HEK293 (cell line): ENCODE data around the gene NINJ1.

Experiments
- CTCF ChIA-PET: fragments of 350-600 bp; formaldehyde crosslinking; extraction: SDS; loops from one replicate; lab custom pipeline; 2021; ENCODE audit warnings: antibody characterized with exemption; lab: Yijun Ruan, JAX
- POLR2A ChIA-PET: fragments of 300-600 bp; formaldehyde crosslinking; extraction: SDS; loops from one replicate; lab custom pipeline; 2020; ENCODE audit warnings: antibody characterized with exemption, inconsistent platforms; lab: Yijun Ruan, JAX
- H3K27ac ChIP-seq: fragments of 200-500 bp; sonication (Bioruptor generic); 2 replicates; pipeline ENCODE4 v1.5.1; 2014; ENCODE audit warnings: low read depth, low read length, control low read depth, inconsistent platforms; ENCODE audit errors: extremely low read depth
- H3K36me3 ChIP-seq, 2 experiments: fragments of 200-500 bp in 1 of 2; sonication (Bioruptor generic) in 1 of 2; 1 replicate in 1 of 2; 2 replicates in 1 of 2; pipeline ENCODE4 v1.5.1; 2014 to 2017; ENCODE audit warnings: inconsistent platforms in 2 of 2, low read length in 2 of 2; ENCODE audit not compliant: control insufficient read depth in 2 of 2, insufficient read depth in 1 of 2
- H3K4me1 ChIP-seq: fragments of 200-500 bp; sonication (Bioruptor generic); 2 replicates; pipeline ENCODE4 v1.5.1; 2014; ENCODE audit warnings: mild to moderate bottlenecking, low read length, inconsistent platforms; ENCODE audit not compliant: control insufficient read depth, insufficient read depth
- H3K4me3 ChIP-seq: 2 replicates; pipeline ENCODE4 v1.5.1; 2011; ENCODE audit warnings: low read depth, mild to moderate bottlenecking, control low read depth, low read length, moderate library complexity
- H3K9me3 ChIP-seq: fragments of 200-500 bp; sonication (Bioruptor generic); 2 replicates; pipeline ENCODE4 v1.5.1; 2014; ENCODE audit warnings: low read depth, low read length, inconsistent platforms; ENCODE audit not compliant: control insufficient read depth, insufficient read depth
- BCL11B ChIP-seq: fragments of 450-650 bp; formaldehyde crosslinking; IDR thresholded peaks from 2 replicates; pipeline ENCODE4 v1.5.1; 2016; ENCODE audit warnings: low read depth, missing biosample characterization, missing genetic modification characterization
- ELK4 ChIP-seq: IDR thresholded peaks from 2 replicates; pipeline ENCODE4 v1.6.1; 2011; ENCODE audit warnings: mild to moderate bottlenecking, low read depth, low read length, borderline replicate concordance
- MZF1 ChIP-seq: fragments of 450-650 bp; formaldehyde crosslinking; IDR thresholded peaks from 2 replicates; pipeline ENCODE4 v1.5.1; 2017; ENCODE audit warnings: missing biosample characterization, missing genetic modification characterization, borderline replicate concordance
- SP2 ChIP-seq: fragments of 450-650 bp; formaldehyde crosslinking; IDR thresholded peaks from 2 replicates; pipeline ENCODE4 v1.5.1; 2016; ENCODE audit warnings: missing biosample characterization, missing genetic modification characterization
- SP3 ChIP-seq: fragments of 450-650 bp; formaldehyde crosslinking; IDR thresholded peaks from 2 replicates; pipeline ENCODE4 v1.5.1; 2016; ENCODE audit warnings: missing biosample characterization, missing genetic modification characterization
- ZBTB10 ChIP-seq: fragments of 450-650 bp; formaldehyde crosslinking; IDR thresholded peaks from 2 replicates; pipeline ENCODE4 v1.5.1; 2016; ENCODE audit warnings: missing biosample characterization, missing genetic modification characterization
- ZBTB8A ChIP-seq: fragments of 450-650 bp; formaldehyde crosslinking; IDR thresholded peaks from 2 replicates; pipeline ENCODE4 v1.5.1; 2016; ENCODE audit warnings: missing biosample characterization, missing genetic modification characterization
- ZFP3 ChIP-seq: fragments of 450-650 bp; formaldehyde crosslinking; IDR thresholded peaks from 2 replicates; pipeline ENCODE4 v1.5.1; 2016; ENCODE audit warnings: low read depth, missing biosample characterization, missing genetic modification characterization
- ZFP37 ChIP-seq: fragments of 450-650 bp; formaldehyde crosslinking; IDR thresholded peaks from 2 replicates; pipeline ENCODE4 v1.5.1; 2016; ENCODE audit warnings: missing biosample characterization, missing genetic modification characterization
- ZFP69B ChIP-seq: fragments of 450-650 bp; formaldehyde crosslinking; IDR thresholded peaks from 2 replicates; pipeline ENCODE4 v1.5.1; 2016; ENCODE audit warnings: missing biosample characterization, missing genetic modification characterization
- ZNF223 ChIP-seq: fragments of 450-650 bp; formaldehyde crosslinking; IDR thresholded peaks from 2 replicates; pipeline ENCODE4 v1.5.1; 2016; ENCODE audit warnings: missing biosample characterization, missing genetic modification characterization
- ZNF266 ChIP-seq: fragments of 450-650 bp; formaldehyde crosslinking; IDR thresholded peaks from 2 replicates; pipeline ENCODE4 v1.5.1; 2016; ENCODE audit warnings: missing biosample characterization, missing genetic modification characterization, low read depth
- ZNF280C ChIP-seq: fragments of 450-650 bp; formaldehyde crosslinking; IDR thresholded peaks from 2 replicates; pipeline ENCODE4 v1.5.1; 2016; ENCODE audit warnings: missing biosample characterization, missing genetic modification characterization
- ZNF302 ChIP-seq: fragments of 450-650 bp; formaldehyde crosslinking; IDR thresholded peaks from 2 replicates; pipeline ENCODE4 v1.5.1; 2016; ENCODE audit warnings: missing biosample characterization, missing genetic modification characterization, low read depth
- ZNF48 ChIP-seq: fragments of 450-650 bp; formaldehyde crosslinking; IDR thresholded peaks from 2 replicates; pipeline ENCODE4 v1.5.1; 2016; ENCODE audit warnings: missing biosample characterization, missing genetic modification characterization
- ZNF626 ChIP-seq: fragments of 450-650 bp; sonication (Bioruptor Pico); formaldehyde crosslinking; IDR thresholded peaks from 2 replicates; pipeline ENCODE4 v1.5.1; 2018; ENCODE audit warnings: missing biosample characterization, missing genetic modification characterization, inconsistent platforms
- ZNF629 ChIP-seq: fragments of 450-650 bp; formaldehyde crosslinking; IDR thresholded peaks from 2 replicates; pipeline ENCODE4 v1.5.1; 2017; ENCODE audit warnings: missing biosample characterization, missing genetic modification characterization
- ZNF654 ChIP-seq: fragments of 450-650 bp; formaldehyde crosslinking; IDR thresholded peaks from 2 replicates; pipeline ENCODE4 v1.5.1; 2016; ENCODE audit warnings: low read depth, missing biosample characterization, missing genetic modification characterization
- ZNF664 ChIP-seq: fragments of 450-650 bp; formaldehyde crosslinking; IDR thresholded peaks from 2 replicates; pipeline ENCODE4 v1.5.1; 2016; ENCODE audit warnings: missing biosample characterization, missing genetic modification characterization
- ZNF670 ChIP-seq: fragments of 450-650 bp; formaldehyde crosslinking; IDR thresholded peaks from 2 replicates; pipeline ENCODE4 v1.5.1; 2016; ENCODE audit warnings: missing biosample characterization, missing genetic modification characterization, low read depth
- ZNF692 ChIP-seq: fragments of 450-650 bp; formaldehyde crosslinking; IDR thresholded peaks from 2 replicates; pipeline ENCODE4 v1.5.1; 2016; ENCODE audit warnings: missing biosample characterization, missing genetic modification characterization
- ZNF704 ChIP-seq: fragments of 450-650 bp; formaldehyde crosslinking; IDR thresholded peaks from 2 replicates; pipeline ENCODE4 v1.5.1; 2016; ENCODE audit warnings: missing biosample characterization, missing genetic modification characterization
- ZNF707 ChIP-seq: fragments of 450-650 bp; formaldehyde crosslinking; IDR thresholded peaks from 2 replicates; pipeline ENCODE4 v1.5.1; 2016; ENCODE audit warnings: missing biosample characterization, missing genetic modification characterization
- ZNF768 ChIP-seq: fragments of 450-650 bp; formaldehyde crosslinking; IDR thresholded peaks from 2 replicates; pipeline ENCODE4 v1.5.1; 2018; ENCODE audit warnings: missing biosample characterization, mild to moderate bottlenecking, missing genetic modification characterization
- ZNF776 ChIP-seq: fragments of 450-650 bp; formaldehyde crosslinking; IDR thresholded peaks from 2 replicates; pipeline ENCODE4 v1.5.0; 2017; ENCODE audit warnings: missing biosample characterization, missing genetic modification characterization, borderline replicate concordance
- ZSCAN23 ChIP-seq: fragments of 450-650 bp; formaldehyde crosslinking; IDR thresholded peaks from 2 replicates; pipeline ENCODE4 v1.5.1; 2016; ENCODE audit warnings: missing biosample characterization, missing genetic modification characterization

The NINJ1 gene

GRCh38 chr9:93107151-93107824, 26.8 kb downstream of the NINJ1 start:
- POLR2A ChIA-PET: interaction anchor here (1.7 kb wide), 1 partner anchor 11 kb away, joined by 4 read pairs; the partner anchor contains the start of gene CARD19
- no peak overlapping the region for H3K4me3 ChIP-seq
- peaks cover 0 to 19% of the 10 kb centered on the region in 2 experiments; a peak in 2 of 3 replicates for H3K36me3 ChIP-seq
- TF ChIP-seq ZBTB10 (tag by site-specific recombination): no peak
- TF ChIP-seq ZNF776 (tag by site-specific recombination): no peak
- no peak for TF ChIP-seq ZNF692 (tag by site-specific recombination)
- no peak for TF ChIP-seq ZNF302
- TF ChIP-seq SP2 (tag by site-specific recombination): no peak
- TF ChIP-seq ZFP3 (tag by site-specific recombination): no peak
- TF ChIP-seq ZSCAN23: no peak
- TF ChIP-seq ZBTB8A: no peak
- no peak for TF ChIP-seq ZNF707 (tag by site-specific recombination)
- TF ChIP-seq ZNF629 (tag by site-specific recombination): no peak
- TF ChIP-seq ZNF223 (tag by site-specific recombination): no peak
- no peak for TF ChIP-seq ZNF280C (tag by site-specific recombination)
- no peak for TF ChIP-seq MZF1 (tag by site-specific recombination)
- TF ChIP-seq ZNF768 (tag by site-specific recombination): no peak
- no peak for TF ChIP-seq ZFP69B (tag by site-specific recombination)
- TF ChIP-seq SP3 (tag by site-specific recombination): no peak
- TF ChIP-seq ZNF664 (tag by site-specific recombination): no peak
- no peak for TF ChIP-seq ZNF626
- TF ChIP-seq, all 188 proteins: peak for 0
- CTCF ChIA-PET: interaction anchor here (0.6 to 2.3 kb wide), 18 partner anchors 9 to 315 kb away, joined by 3 to 12 read pairs (median 3); no protein-coding TSS in a partner anchor
- Histone ChIP-seq H3K9me3 (no peaks in the 10 kb centered on the region), H3K27ac (no peak overlapping the region), H3K4me1 (no peaks in the 10 kb centered on the region)

GRCh38 chr9:93105620-93106019, 28.4 kb downstream of the NINJ1 start:
- no peaks in the 10 kb centered on the region; the same call in 1 of the 2 replicates for H3K9me3 ChIP-seq
- no peak overlapping the region for H3K4me3 ChIP-seq
- no peak overlapping the region for H3K27ac ChIP-seq
- ChIA-PET POLR2A (no interaction called here), CTCF (interaction anchor here (0.7 to 1.5 kb wide), 5 partner anchors 9 to 722 kb away, joined by 3 to 6 read pairs (median 3); no protein-coding TSS in a partner anchor)
- H3K4me1 ChIP-seq: no peaks in the 10 kb centered on the region
- H3K36me3 ChIP-seq: peaks cover 0 to 9% of the 10 kb centered on the region in 2 experiments; a peak in 2 of 3 replicates
- no peak for TF ChIP-seq ZNF654 (tag by site-specific recombination)
- TF ChIP-seq ZFP37 (tag by site-specific recombination): no peak
- TF ChIP-seq ZNF707 (tag by site-specific recombination): no peak
- TF ChIP-seq ZNF266 (tag by site-specific recombination): no peak
- TF ChIP-seq ELK4: no peak
- TF ChIP-seq ZNF704 (tag by site-specific recombination): no peak
- TF ChIP-seq ZNF670 (tag by site-specific recombination): no peak
- no peak for TF ChIP-seq ZNF48 (tag by site-specific recombination)
- no peak for TF ChIP-seq BCL11B (tag by site-specific recombination)
